ENCODE data around the gene EPB42. TPM values are rescaled to one million over a fixed set of nuclear protein-coding genes. Genes with fewer than 3 reads are reported as not detected.

Gene EPB42
- total RNA-seq, 1 experiment from 2014 or later: not detected

DNA sequence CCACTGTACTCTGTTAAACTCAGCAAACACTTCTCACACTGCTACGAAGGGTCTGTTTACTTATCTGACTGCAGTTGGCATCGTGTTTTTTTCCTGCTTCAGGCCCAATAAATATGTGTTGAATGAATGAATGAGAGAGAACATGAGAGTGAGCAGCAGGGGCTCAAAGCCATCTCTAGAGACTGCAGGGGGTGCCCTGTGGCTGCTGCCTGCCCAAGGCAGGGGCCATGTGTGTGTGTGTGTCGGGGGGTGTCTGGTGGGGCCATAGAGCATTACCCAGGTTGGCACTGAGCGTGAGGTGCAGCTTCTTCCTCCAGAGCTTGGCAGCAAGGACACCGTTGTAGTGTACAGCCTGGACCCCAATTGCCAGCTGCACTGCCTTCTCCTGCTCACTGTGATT is 14.8 kb downstream of the EPB42 start:
- Mint-ChIP-seq H3K27me3 (ENCODE audit: low read depth) (peaks cover 17% of the 10 kb centered on the region), H3K36me3 (ENCODE audit: insufficient read depth in 1 of 3, low read depth in 3 of 3) (no peaks in the 10 kb centered on the region; a peak in 1 of 7 replicates), H3K4me3 (no peak overlapping the region), H3K9me3 (no peaks in the 10 kb centered on the region), H3K4me1 (peaks cover 11 to 12% of the 10 kb centered on the region in 2 experiments), H3K27ac (peak overlapping the region in 1 of 3 experiments; percentile 28; a peak in 1 of 7 replicates)
- no peak overlapping the region for H3K23ac ChIP-seq (ENCODE audit: insufficient read length, low read depth, low read length)
- no peaks in the 10 kb centered on the region for H4K20me1 ChIP-seq (ENCODE audit: control insufficient read depth, insufficient read depth, insufficient read length)
- no peaks in the 10 kb centered on the region for H3K9me3 ChIP-seq (ENCODE audit: control insufficient read depth, low read depth, low read length)
- H3K27me3 ChIP-seq (ENCODE audit: insufficient read depth, low read length): no peaks in the 10 kb centered on the region
- no peak overlapping the region for H2BK120ac ChIP-seq (ENCODE audit: low read depth, low read length, poor library complexity, severe bottlenecking)
- no peak overlapping the region for H3K9ac ChIP-seq (ENCODE audit: extremely low read depth, insufficient read length, low read length)
- H3K27ac ChIP-seq (ENCODE audit: insufficient read length, low read depth, low read length): no peak overlapping the region
- H3K56ac ChIP-seq (ENCODE audit: insufficient read length, low read depth, low read length): no peak overlapping the region
- no peak overlapping the region for H4K5ac ChIP-seq (ENCODE audit: insufficient read length, low read depth, low read length)
- H3K79me2 ChIP-seq (ENCODE audit: insufficient read depth, low read length): no peaks in the 10 kb centered on the region
- no peak for DNase-seq
- H3K14ac ChIP-seq (ENCODE audit: insufficient read depth, low read length): no peak overlapping the region
- no peak overlapping the region for H3K4ac ChIP-seq (ENCODE audit: low read depth, low read length)
- no peaks in the 10 kb centered on the region for H3K79me1 ChIP-seq (ENCODE audit: insufficient read depth, low read depth, low read length, poor library complexity, severe bottlenecking)
- no peak overlapping the region for H2AFZ ChIP-seq (ENCODE audit: low read length)
- no peaks in the 10 kb centered on the region for H3K4me1 ChIP-seq (ENCODE audit: insufficient read depth, low read length)
- no peaks in the 10 kb centered on the region for H3K23me2 ChIP-seq (ENCODE audit: insufficient read length, low read depth, low read length, poor library complexity, severe bottlenecking)
- H2BK15ac ChIP-seq (ENCODE audit: low read depth, low read length): no peak overlapping the region
- WGBS (ENCODE audit: extremely low coverage, insufficient read length, low lambda C conversion rate): no CpG with 5 or more reads among the region's 5 CpGs
- H4K91ac ChIP-seq (ENCODE audit: insufficient read length, low read depth, low read length): no peak overlapping the region
- no peak overlapping the region for H4K8ac ChIP-seq (replicated peaks; ENCODE audit: insufficient read length, low read depth, low read length)
- no peak overlapping the region for H3K18ac ChIP-seq (ENCODE audit: insufficient read length, low read depth, low read length)
- H3K4me2 ChIP-seq (ENCODE audit: insufficient read depth, insufficient read length, low read length): no peak overlapping the region
- H2AK5ac ChIP-seq (ENCODE audit: insufficient read length, low read length): no peak overlapping the region
- no peak overlapping the region for H2BK5ac ChIP-seq (ENCODE audit: insufficient read length, low read length)
- no peak overlapping the region for H3T11ph ChIP-seq (ENCODE audit: low read length)
- H2BK12ac ChIP-seq (ENCODE audit: insufficient read length, low read depth, low read length): no peak overlapping the region
- TF ChIP-seq, protein P1, sequence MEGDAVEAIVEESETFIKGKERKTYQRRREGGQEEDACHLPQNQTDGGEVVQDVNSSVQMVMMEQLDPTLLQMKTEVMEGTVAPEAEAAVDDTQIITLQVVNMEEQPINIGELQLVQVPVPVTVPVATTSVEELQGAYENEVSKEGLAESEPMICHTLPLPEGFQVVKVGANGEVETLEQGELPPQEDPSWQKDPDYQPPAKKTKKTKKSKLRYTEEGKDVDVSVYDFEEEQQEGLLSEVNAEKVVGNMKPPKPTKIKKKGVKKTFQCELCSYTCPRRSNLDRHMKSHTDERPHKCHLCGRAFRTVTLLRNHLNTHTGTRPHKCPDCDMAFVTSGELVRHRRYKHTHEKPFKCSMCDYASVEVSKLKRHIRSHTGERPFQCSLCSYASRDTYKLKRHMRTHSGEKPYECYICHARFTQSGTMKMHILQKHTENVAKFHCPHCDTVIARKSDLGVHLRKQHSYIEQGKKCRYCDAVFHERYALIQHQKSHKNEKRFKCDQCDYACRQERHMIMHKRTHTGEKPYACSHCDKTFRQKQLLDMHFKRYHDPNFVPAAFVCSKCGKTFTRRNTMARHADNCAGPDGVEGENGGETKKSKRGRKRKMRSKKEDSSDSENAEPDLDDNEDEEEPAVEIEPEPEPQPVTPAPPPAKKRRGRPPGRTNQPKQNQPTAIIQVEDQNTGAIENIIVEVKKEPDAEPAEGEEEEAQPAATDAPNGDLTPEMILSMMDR (conservative IDR thresholded peaks at IDR 0.05): no peak
- H2BK20ac ChIP-seq (ENCODE audit: low read depth, low read length, poor library complexity, severe bottlenecking): no peak overlapping the region
